Central memory CD4-positive, alpha-beta T cell (primary cell): ENCODE results near the gene BRAP.
"Not testable (repeated sequence)": the region's sequence is repeated elsewhere in the genome, so short reads cannot be mapped to it uniquely, and the experiment has no call there.

Experiments
- DNase-seq: peaks from one replicate; pipeline ENCODE4 v3.0.0; 2022

The BRAP gene

GRCh38 chr12:111672822-111673381 is 12.9 kb downstream of the BRAP start:
- no peak for DNase-seq

GRCh38 chr12:111664961-111665865 is 20.5 kb downstream of the BRAP start:
- DNase-seq = no peak

GRCh38 chr12:111664499-111664898 is 21.3 kb downstream of the BRAP start:
- DNase-seq = no peak

GRCh38 chr12:111656016-111656415 is 29.7 kb downstream of the BRAP start:
- no peak for DNase-seq

- DNase-seq = no peak
These were observed 30.4 kb downstream of the BRAP start for GRCh38 chr12:111655356-111655755.

- no peak for DNase-seq
These were observed 32.2 kb downstream of the BRAP start for GRCh38 chr12:111653596-111653995.

- not testable (repeated sequence) for DNase-seq
These were observed 33.2 kb downstream of the BRAP start for GRCh38 chr12:111652530-111652929.

GRCh38 chr12:111650912-111651311 is 34.8 kb downstream of the BRAP start:
- no peak for DNase-seq

GRCh38 chr12:111645433-111645832 is 40.3 kb downstream of the BRAP start:
- DNase-seq = no peak

GRCh38 chr12:111643427-111643826 is 42.3 kb downstream of the BRAP start:
- no peak for DNase-seq

- DNase-seq = no peak
These were observed 42.9 kb downstream of the BRAP start for GRCh38 chr12:111642681-111643426.

- no peak for DNase-seq
These were observed 45.2 kb downstream of the BRAP start for GRCh38 chr12:111640506-111640905.

- no peak for DNase-seq
These were observed 47.2 kb downstream of the BRAP start for GRCh38 chr12:111638556-111638955.

- no peak for DNase-seq
These were observed 49.4 kb downstream of the BRAP start for GRCh38 chr12:111636209-111636945.

- DNase-seq = no peak
These were observed 50.2 kb downstream of the BRAP start for GRCh38 chr12:111635524-111635923.

GRCh38 chr12:111628505-111629260 is 57.1 kb downstream of the BRAP start:
- no peak for DNase-seq

GRCh38 chr12:111626230-111626629 is 59.5 kb downstream of the BRAP start:
- no peak for DNase-seq

GRCh38 chr12:111624540-111624939 is 61.2 kb downstream of the BRAP start:
- DNase-seq = no peak

- DNase-seq = not testable (repeated sequence)
These were observed 67.9 kb downstream of the BRAP start for GRCh38 chr12:111617841-111618240.

GRCh38 chr12:111616177-111616623 is 69.6 kb downstream of the BRAP start:
- DNase-seq = no peak

GRCh38 chr12:111607239-111607638 is 78.5 kb downstream of the BRAP start:
- DNase-seq = no peak

GRCh38 chr12:111606767-111607230 is 79.0 kb downstream of the BRAP start:
- no peak for DNase-seq
